Stimulated activated naive CD8-positive, alpha-beta T cell treated with anti-CD3 and anti-CD28 coated beads, Interleukin-15, Interleukin-2, amounts not matched to agents 100 U/mL and 50 U/mL, for 24 hours (primary cell): ENCODE data around the gene COL23A1.
"Not testable (repeated sequence)": the region's sequence is repeated elsewhere in the genome, so short reads cannot be mapped to it uniquely, and the experiment has no call there.

Experiments used
- ATAC-seq: fragments of 150-1000 bp; cut with Tn5 transposase; one replicate; pipeline ENCODE4 v1.10.0; 2021
- DNase-seq: peaks from one replicate; pipeline ENCODE4 v3.0.0; 2021

COL23A1 gene

GRCh38 chr5:178238711-178239592 is 351.2 kb downstream of the COL23A1 start:
- ATAC-seq (no peak), DNase-seq (no peak)

GRCh38 chr5:178238313-178238635 is 351.9 kb downstream of the COL23A1 start:
- DNase-seq (no peak), ATAC-seq (no peak)

GRCh38 chr5:178237431-178238312 is 352.5 kb downstream of the COL23A1 start:
- ATAC-seq (no peak), DNase-seq (no peak)

- no peak for ATAC-seq
- no peak for DNase-seq
Measured at GRCh38 chr5:178236679-178237078, 353.5 kb downstream of the COL23A1 start.

GRCh38 chr5:178236126-178236525 is 354.1 kb downstream of the COL23A1 start:
- ATAC-seq: no peak
- DNase-seq: no peak

- ATAC-seq (no peak), DNase-seq (no peak)
Measured at GRCh38 chr5:178235588-178235974, 354.6 kb downstream of the COL23A1 start.

- ATAC-seq (peak; percentile 26), DNase-seq (peak; percentile 91)
Measured at GRCh38 chr5:178234750-178235587, 355.2 kb downstream of the COL23A1 start.

- ATAC-seq (no peak), DNase-seq (no peak)
Measured at GRCh38 chr5:178234121-178234749, 356.0 kb downstream of the COL23A1 start.

GRCh38 chr5:178232920-178233429 is 357.2 kb downstream of the COL23A1 start:
- ATAC-seq (no peak), DNase-seq (no peak)

GRCh38 chr5:178232124-178232919 is 357.9 kb downstream of the COL23A1 start, which contains the start of gene PHYKPL:
Gene PHYKPL, minus strand, starts transcription at chr5:178232802. Its CDS starts 252 bp downstream, at chr5:178232550.
- ATAC-seq (peak; percentile 69), DNase-seq (peak; percentile 79)

- peak; percentile 4 for ATAC-seq
- DNase-seq: no peak
Measured at GRCh38 chr5:178231539-178232123, 358.6 kb downstream of the COL23A1 start.

- DNase-seq (no peak), ATAC-seq (no peak)
Measured at GRCh38 chr5:178230879-178231538, 359.2 kb downstream of the COL23A1 start.

- ATAC-seq (no peak), DNase-seq (no peak)
Measured at GRCh38 chr5:178229861-178230260, 360.3 kb downstream of the COL23A1 start.

GRCh38 chr5:178229111-178229510 is 361.1 kb downstream of the COL23A1 start:
- not testable (repeated sequence) for DNase-seq, ATAC-seq

- DNase-seq (no peak), ATAC-seq (no peak)
Measured at GRCh38 chr5:178228609-178229008, 361.6 kb downstream of the COL23A1 start.

- no peak for ATAC-seq
- DNase-seq: no peak
Measured at GRCh38 chr5:178227929-178228328, 362.3 kb downstream of the COL23A1 start.

GRCh38 chr5:178227138-178227659 is 363.0 kb downstream of the COL23A1 start:
- DNase-seq: no peak

GRCh38 chr5:178225174-178225573 is 365.0 kb downstream of the COL23A1 start:
- DNase-seq (no peak), ATAC-seq (no peak)

More at GRCh38 chr5:178227138-178227659, 363.0 kb downstream of the COL23A1 start:
- no peak for ATAC-seq

GRCh38 chr5:178224403-178224802 is 365.8 kb downstream of the COL23A1 start:
- no peak for DNase-seq

More at GRCh38 chr5:178224403-178224802, 365.8 kb downstream of the COL23A1 start:
- no peak for ATAC-seq
